Nephron (organoid): ENCODE results near the gene EDN2.

ENCODE experiments used
- H3K27ac Mint-ChIP-seq, 3 experiments: 2 replicates each; pipeline ENCODE4 v1.8.0; 2020; ENCODE audit warnings: mixed read lengths in 3 of 3, mild to moderate bottlenecking in 2 of 3, moderate library complexity in 1 of 3
- H3K27me3 Mint-ChIP-seq: 2 replicates; pipeline ENCODE4 v1.8.0; 2021; ENCODE audit warnings: low read depth, mild to moderate bottlenecking, moderate library complexity, mixed read lengths
- H3K36me3 Mint-ChIP-seq: 2 replicates; pipeline ENCODE4 v1.8.0; 2020; ENCODE audit warnings: low read depth, mixed read lengths
- H3K4me1 Mint-ChIP-seq: 2 replicates; pipeline ENCODE4 v1.8.0; 2020; ENCODE audit warnings: mixed read lengths
- H3K4me3 Mint-ChIP-seq, 3 experiments: 2 replicates each; pipeline ENCODE4 v1.8.0; 2020; ENCODE audit warnings: mild to moderate bottlenecking in 3 of 3, mixed read lengths in 3 of 3, moderate library complexity in 2 of 3
- H3K9me3 Mint-ChIP-seq: 2 replicates; pipeline ENCODE4 v1.8.0; 2020; ENCODE audit warnings: mixed read lengths
- TF ChIP-seq, protein P1 (sequence below), 3 experiments: fragments of 200-600 bp; sonication (generic); IDR thresholded peaks; one replicate each; pipeline ENCODE4 v1.5.0; 2021; ENCODE audit warnings: antibody characterized with exemption in 3 of 3; ENCODE audit not compliant: unreplicated experiment in 3 of 3

The EDN2 gene

DNA sequence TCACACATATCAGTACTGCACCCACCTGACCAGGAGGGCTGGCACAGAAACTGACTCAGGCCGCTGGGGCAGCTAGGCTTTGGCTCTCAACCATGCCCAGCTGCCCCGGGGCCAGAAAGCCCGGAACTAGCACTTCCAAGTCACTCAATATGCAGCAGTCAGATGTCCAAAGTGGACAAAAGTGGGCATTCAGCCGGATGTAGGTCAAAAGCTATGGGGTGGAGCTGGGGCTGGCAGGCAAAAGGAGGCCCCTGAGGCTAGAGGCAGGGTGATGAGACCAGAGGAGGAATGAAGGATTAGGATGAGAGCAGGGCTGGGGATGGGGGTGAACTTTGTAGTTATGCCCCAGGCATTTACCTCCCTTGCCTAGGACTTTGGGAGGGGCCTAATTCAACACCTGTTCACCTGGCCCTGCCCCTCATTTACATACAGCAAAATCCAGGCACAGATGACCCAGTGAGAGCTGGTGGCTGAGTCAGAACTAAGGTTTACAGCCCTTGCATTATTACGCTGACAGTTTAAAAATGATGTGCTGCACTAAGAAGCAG, 30.7 kb upstream of the EDN2 start:
- H3K27ac Mint-ChIP-seq = peak overlapping the region in 1 of 3 experiments; percentile 74
- H3K4me1 Mint-ChIP-seq = peaks cover 25% of the 10 kb centered on the region
- TF ChIP-seq, protein P1, sequence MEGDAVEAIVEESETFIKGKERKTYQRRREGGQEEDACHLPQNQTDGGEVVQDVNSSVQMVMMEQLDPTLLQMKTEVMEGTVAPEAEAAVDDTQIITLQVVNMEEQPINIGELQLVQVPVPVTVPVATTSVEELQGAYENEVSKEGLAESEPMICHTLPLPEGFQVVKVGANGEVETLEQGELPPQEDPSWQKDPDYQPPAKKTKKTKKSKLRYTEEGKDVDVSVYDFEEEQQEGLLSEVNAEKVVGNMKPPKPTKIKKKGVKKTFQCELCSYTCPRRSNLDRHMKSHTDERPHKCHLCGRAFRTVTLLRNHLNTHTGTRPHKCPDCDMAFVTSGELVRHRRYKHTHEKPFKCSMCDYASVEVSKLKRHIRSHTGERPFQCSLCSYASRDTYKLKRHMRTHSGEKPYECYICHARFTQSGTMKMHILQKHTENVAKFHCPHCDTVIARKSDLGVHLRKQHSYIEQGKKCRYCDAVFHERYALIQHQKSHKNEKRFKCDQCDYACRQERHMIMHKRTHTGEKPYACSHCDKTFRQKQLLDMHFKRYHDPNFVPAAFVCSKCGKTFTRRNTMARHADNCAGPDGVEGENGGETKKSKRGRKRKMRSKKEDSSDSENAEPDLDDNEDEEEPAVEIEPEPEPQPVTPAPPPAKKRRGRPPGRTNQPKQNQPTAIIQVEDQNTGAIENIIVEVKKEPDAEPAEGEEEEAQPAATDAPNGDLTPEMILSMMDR (IDR thresholded peaks at IDR 0.05; ENCODE audit: unreplicated experiment in 3 of 3) = no peak
- H3K4me3 Mint-ChIP-seq = no peak overlapping the region
- H3K9me3 Mint-ChIP-seq = no peaks in the 10 kb centered on the region
- H3K36me3 Mint-ChIP-seq = no peaks in the 10 kb centered on the region
- H3K27me3 Mint-ChIP-seq = peaks cover 19% of the 10 kb centered on the region

GRCh38 chr1:41514381-41514780, 29.9 kb upstream of the EDN2 start:
- H3K4me3 Mint-ChIP-seq = no peak overlapping the region
- no peaks in the 10 kb centered on the region for H3K36me3 Mint-ChIP-seq
- H3K9me3 Mint-ChIP-seq = no peaks in the 10 kb centered on the region
- TF ChIP-seq, protein P1 (IDR thresholded peaks at IDR 0.05; ENCODE audit: unreplicated experiment in 3 of 3) = no peak
- H3K27ac Mint-ChIP-seq = no peak overlapping the region
- peaks cover 25% of the 10 kb centered on the region for H3K4me1 Mint-ChIP-seq
- H3K27me3 Mint-ChIP-seq = peaks cover 19% of the 10 kb centered on the region

DNA sequence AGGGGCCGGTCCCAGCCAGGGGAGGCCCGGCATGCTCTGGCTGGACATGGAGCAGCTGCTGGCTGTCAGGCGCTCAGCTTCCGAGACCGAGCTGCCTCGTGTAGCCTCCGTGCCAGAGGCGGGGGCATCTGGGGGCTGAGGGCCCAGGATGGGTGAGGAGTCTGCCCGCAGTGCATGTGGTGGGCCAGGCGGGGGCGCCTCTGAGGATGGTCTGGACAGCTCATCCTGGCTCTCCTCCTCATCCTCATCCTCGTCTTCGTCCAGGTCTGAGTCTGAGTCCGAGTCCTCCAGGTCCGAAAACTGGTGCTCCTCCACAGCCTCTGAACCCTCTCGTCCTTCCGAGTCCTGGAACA, 28.9 kb upstream of the EDN2 start:
- Mint-ChIP-seq H3K4me1 (peaks cover 25% of the 10 kb centered on the region), H3K27ac (no peak overlapping the region), H3K9me3 (no peaks in the 10 kb centered on the region), H3K4me3 (no peak overlapping the region), H3K27me3 (peaks cover 18% of the 10 kb centered on the region), H3K36me3 (no peaks in the 10 kb centered on the region)
- TF ChIP-seq, protein P1 (IDR thresholded peaks at IDR 0.05; ENCODE audit: unreplicated experiment in 3 of 3) = no peak

GRCh38 chr1:41512701-41513382, 28.4 kb upstream of the EDN2 start:
- Mint-ChIP-seq H3K27me3 (peaks cover 20% of the 10 kb centered on the region), H3K4me1 (peaks cover 23% of the 10 kb centered on the region), H3K9me3 (no peaks in the 10 kb centered on the region), H3K4me3 (no peak overlapping the region), H3K27ac (no peak overlapping the region), H3K36me3 (no peaks in the 10 kb centered on the region)
- TF ChIP-seq, protein P1 (IDR thresholded peaks at IDR 0.05; ENCODE audit: unreplicated experiment in 3 of 3) = no peak

GRCh38 chr1:41511239-41511540, 26.7 kb upstream of the EDN2 start:
- H3K4me3 Mint-ChIP-seq = no peak overlapping the region
- peaks cover 18% of the 10 kb centered on the region for H3K27me3 Mint-ChIP-seq
- no peak overlapping the region for H3K27ac Mint-ChIP-seq
- peaks cover 18% of the 10 kb centered on the region for H3K4me1 Mint-ChIP-seq
- H3K36me3 Mint-ChIP-seq = no peaks in the 10 kb centered on the region
- TF ChIP-seq, protein P1 (IDR thresholded peaks at IDR 0.05; ENCODE audit: unreplicated experiment in 3 of 3) = no peak
- H3K9me3 Mint-ChIP-seq = no peaks in the 10 kb centered on the region
